MM.1S (cell line): ENCODE measurements around the gene MICAL2.

Experiments
- DNase-seq: peaks from one replicate; pipeline ENCODE4 v3.0.0-alpha.2; 2015
- H2AFZ ChIP-seq: fragments of 300-600 bp; sonication (generic); 2 replicates; pipeline ENCODE4 v1.6.0; 2016; ENCODE audit warnings: antibody characterized with exemption, low read length
- H3F3A ChIP-seq: fragments of 300-600 bp; sonication (generic); 2 replicates; pipeline ENCODE4 v1.6.1; 2016; ENCODE audit warnings: mild to moderate bottlenecking, antibody characterized with exemption, low read length, moderate library complexity, mixed read lengths; ENCODE audit not compliant: insufficient read depth
- H3K27ac ChIP-seq: fragments of 300-600 bp; sonication (generic); 2 replicates; pipeline ENCODE4 v1.5.1; 2016; ENCODE audit warnings: mild to moderate bottlenecking, low read length
- H3K27me3 ChIP-seq: fragments of 300-600 bp; sonication (generic); replicated peaks from 2 replicates; pipeline ENCODE4 v1.6.0; 2016; ENCODE audit warnings: low read length; ENCODE audit not compliant: insufficient read depth
- H3K36me3 ChIP-seq: fragments of 300-600 bp; sonication (generic); replicated peaks from 2 replicates; pipeline ENCODE4 v1.6.1; 2016; ENCODE audit warnings: mild to moderate bottlenecking, low read length, mixed read lengths; ENCODE audit not compliant: insufficient read depth
- H3K4me1 ChIP-seq: fragments of 300-600 bp; sonication (generic); 2 replicates; pipeline ENCODE4 v1.6.1; 2016; ENCODE audit warnings: low read length, mixed read lengths
- H3K4me2 ChIP-seq: fragments of 300-600 bp; sonication (generic); 2 replicates; pipeline ENCODE4 v1.6.0; 2016; ENCODE audit warnings: low read depth, low read length
- H3K4me3 ChIP-seq: fragments of 300-600 bp; sonication (generic); 2 replicates; pipeline ENCODE4 v1.5.1; 2016; ENCODE audit warnings: low read length, mixed read lengths
- H3K79me2 ChIP-seq: fragments of 300-600 bp; sonication (generic); 2 replicates; pipeline ENCODE4 v1.6.1; 2016; ENCODE audit warnings: mixed run types, low read length, mixed read lengths
- H3K9ac ChIP-seq: fragments of 300-600 bp; sonication (generic); 2 replicates; pipeline ENCODE4 v1.6.1; 2016; ENCODE audit warnings: low read length, mixed read lengths
- H3K9me2 ChIP-seq: fragments of 300-600 bp; sonication (generic); replicated peaks from 2 replicates; pipeline ENCODE4 v1.6.1; 2016; ENCODE audit warnings: mild to moderate bottlenecking, low read length, mixed read lengths; ENCODE audit not compliant: insufficient read depth
- H3K9me3 ChIP-seq: fragments of 300-600 bp; sonication (generic); replicated peaks from 2 replicates; pipeline ENCODE4 v1.6.1; 2016; ENCODE audit warnings: mild to moderate bottlenecking, low read length, mixed read lengths; ENCODE audit not compliant: insufficient read depth
- H4K20me1 ChIP-seq: fragments of 300-600 bp; sonication (generic); 2 replicates; pipeline ENCODE4 v1.6.1; 2016; ENCODE audit warnings: mild to moderate bottlenecking, low read length, moderate library complexity, mixed read lengths; ENCODE audit not compliant: insufficient read depth
- EZH2 ChIP-seq: fragments of 300-600 bp; sonication (generic); optimal IDR thresholded peaks from 2 replicates; pipeline ENCODE3; 2017; ENCODE audit warnings: low read depth, mild to moderate bottlenecking, antibody characterized with exemption, low read length, mixed read lengths
- EZH2phosphoT487 ChIP-seq: fragments of 300-600 bp; sonication (generic); IDR thresholded peaks from 2 replicates; pipeline ENCODE4 v1.6.1; 2018; ENCODE audit warnings: antibody characterized with exemption, low read length
- TF ChIP-seq, protein P1 (sequence below): fragments of 300-600 bp; sonication (generic); IDR thresholded peaks from 2 replicates; pipeline ENCODE4 v1.5.1; 2016; ENCODE audit warnings: antibody characterized with exemption, low read length, mixed read lengths

The MICAL2 gene

DNA sequence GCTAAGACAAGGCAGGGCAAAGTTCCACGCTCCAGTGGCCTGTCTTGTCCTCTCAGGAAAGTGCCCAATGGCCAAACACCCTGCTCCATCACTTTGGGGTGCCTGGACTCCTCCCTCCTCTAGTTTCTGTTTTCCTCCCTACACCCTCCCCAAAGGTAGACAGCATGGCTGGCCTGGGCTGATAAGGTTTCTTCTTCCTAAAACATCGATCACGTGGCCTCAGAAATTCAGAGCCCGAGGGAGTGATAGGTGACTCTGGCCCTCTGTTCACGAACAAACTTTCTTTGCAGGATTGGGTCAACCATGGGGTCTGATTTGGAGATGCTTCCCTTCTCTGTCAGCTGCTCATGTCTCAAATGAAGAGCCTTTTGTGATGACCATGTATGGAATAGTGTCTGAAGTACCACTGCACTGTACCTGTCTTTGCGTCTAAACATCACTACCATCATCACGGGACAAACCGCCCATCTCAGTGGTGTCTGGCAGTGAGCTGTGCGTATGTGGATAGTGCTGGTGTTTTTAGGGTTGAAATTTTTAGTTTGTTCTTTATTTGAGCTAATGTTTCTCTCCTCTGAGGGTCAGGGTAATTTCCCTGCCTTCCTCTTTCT is 6.1 kb downstream of the MICAL2 start:
- Histone ChIP-seq H3K4me2 (no peak overlapping the region), H3K36me3 (no peaks in the 10 kb centered on the region), H3K79me2 (no peaks in the 10 kb centered on the region), H3K27me3 (no peaks in the 10 kb centered on the region), H3K27ac (no peak overlapping the region), H4K20me1 (no peaks in the 10 kb centered on the region), H3K9me3 (no peaks in the 10 kb centered on the region), H2AFZ (no peak overlapping the region), H3K9me2 (no peaks in the 10 kb centered on the region), H3K9ac (no peak overlapping the region), H3K4me3 (no peak overlapping the region), H3F3A (no peaks in the 10 kb centered on the region), H3K4me1 (no peaks in the 10 kb centered on the region)
- TF ChIP-seq EZH2: no peak
- TF ChIP-seq EZH2phosphoT487: no peak
- TF ChIP-seq, protein P1, sequence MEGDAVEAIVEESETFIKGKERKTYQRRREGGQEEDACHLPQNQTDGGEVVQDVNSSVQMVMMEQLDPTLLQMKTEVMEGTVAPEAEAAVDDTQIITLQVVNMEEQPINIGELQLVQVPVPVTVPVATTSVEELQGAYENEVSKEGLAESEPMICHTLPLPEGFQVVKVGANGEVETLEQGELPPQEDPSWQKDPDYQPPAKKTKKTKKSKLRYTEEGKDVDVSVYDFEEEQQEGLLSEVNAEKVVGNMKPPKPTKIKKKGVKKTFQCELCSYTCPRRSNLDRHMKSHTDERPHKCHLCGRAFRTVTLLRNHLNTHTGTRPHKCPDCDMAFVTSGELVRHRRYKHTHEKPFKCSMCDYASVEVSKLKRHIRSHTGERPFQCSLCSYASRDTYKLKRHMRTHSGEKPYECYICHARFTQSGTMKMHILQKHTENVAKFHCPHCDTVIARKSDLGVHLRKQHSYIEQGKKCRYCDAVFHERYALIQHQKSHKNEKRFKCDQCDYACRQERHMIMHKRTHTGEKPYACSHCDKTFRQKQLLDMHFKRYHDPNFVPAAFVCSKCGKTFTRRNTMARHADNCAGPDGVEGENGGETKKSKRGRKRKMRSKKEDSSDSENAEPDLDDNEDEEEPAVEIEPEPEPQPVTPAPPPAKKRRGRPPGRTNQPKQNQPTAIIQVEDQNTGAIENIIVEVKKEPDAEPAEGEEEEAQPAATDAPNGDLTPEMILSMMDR: no peak
- DNase-seq: no peak

GRCh38 chr11:12117200-12117599 is 6.8 kb downstream of the MICAL2 start:
- Histone ChIP-seq H3K79me2 (no peaks in the 10 kb centered on the region), H3K9me2 (no peaks in the 10 kb centered on the region), H2AFZ (no peak overlapping the region), H3K9me3 (no peaks in the 10 kb centered on the region), H3K4me2 (no peak overlapping the region), H3F3A (no peaks in the 10 kb centered on the region), H3K36me3 (no peaks in the 10 kb centered on the region), H4K20me1 (no peaks in the 10 kb centered on the region), H3K4me3 (no peak overlapping the region), H3K27me3 (no peaks in the 10 kb centered on the region), H3K27ac (no peak overlapping the region), H3K9ac (no peak overlapping the region), H3K4me1 (no peaks in the 10 kb centered on the region)
- DNase-seq: no peak
- TF ChIP-seq EZH2 (no peak), EZH2phosphoT487 (no peak)
- TF ChIP-seq, protein P1: no peak

DNA sequence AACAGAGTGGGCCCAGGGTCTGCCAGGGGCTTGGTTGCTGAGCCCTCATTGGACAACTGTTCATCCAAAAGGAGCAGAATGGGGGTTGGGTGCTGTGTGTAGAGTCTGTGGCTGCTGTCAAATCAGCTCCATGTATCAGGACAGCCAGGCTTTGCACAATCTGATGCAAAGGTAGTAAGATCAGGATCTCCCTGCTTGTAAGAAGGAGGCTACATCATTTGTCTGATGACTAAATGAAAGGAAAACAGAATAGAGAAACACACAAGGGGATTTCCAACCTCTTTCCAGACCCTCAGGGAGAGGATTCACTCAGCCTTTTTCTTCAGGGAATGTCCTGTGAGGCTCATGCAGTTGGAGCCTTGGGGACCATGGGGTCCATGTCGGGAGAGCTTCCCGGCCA is 7.2 kb downstream of the MICAL2 start:
- Histone ChIP-seq H2AFZ (no peak overlapping the region), H3K9me2 (no peaks in the 10 kb centered on the region), H3F3A (no peaks in the 10 kb centered on the region), H4K20me1 (no peaks in the 10 kb centered on the region), H3K27me3 (no peaks in the 10 kb centered on the region), H3K4me2 (no peak overlapping the region), H3K36me3 (no peaks in the 10 kb centered on the region), H3K27ac (no peak overlapping the region), H3K4me1 (no peaks in the 10 kb centered on the region), H3K4me3 (no peak overlapping the region), H3K79me2 (no peaks in the 10 kb centered on the region), H3K9ac (no peak overlapping the region), H3K9me3 (no peaks in the 10 kb centered on the region)
- no peak for DNase-seq
- TF ChIP-seq EZH2phosphoT487 (no peak), EZH2 (no peak)
- TF ChIP-seq, protein P1: no peak
